Activated T-cell treated with anti-CD3 and anti-CD28 coated beads for 1 hour (primary cell): ENCODE data around the gene SMIM24.
"Not testable (repeated sequence)": the region's sequence is repeated elsewhere in the genome, so short reads cannot be mapped to it uniquely, and the experiment has no call there.

Experiments used
- DNase-seq: peaks from one replicate; pipeline ENCODE4 v3.0.0-alpha.2; 2020; ENCODE audit warnings: low read depth

The SMIM24 gene

DNA sequence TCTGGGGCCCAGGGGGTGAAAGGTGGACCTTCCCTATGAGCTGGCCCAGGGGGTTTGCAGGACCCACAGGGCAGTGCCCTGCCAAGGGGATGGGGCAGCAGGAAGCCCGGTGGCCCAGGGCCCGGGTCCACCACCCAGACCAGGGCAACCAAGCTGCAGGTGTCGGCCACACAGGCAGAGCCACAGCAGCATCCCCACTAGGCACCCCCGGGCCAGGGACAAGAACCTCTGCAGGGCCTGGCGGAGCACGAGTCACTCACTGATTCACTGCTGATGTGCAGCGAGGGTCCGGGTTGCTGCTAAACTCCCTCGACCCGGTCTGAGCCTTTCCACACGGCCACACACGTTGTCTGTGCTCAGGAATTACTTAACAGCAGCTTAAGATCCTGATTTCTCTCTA, 34.6 kb upstream of the SMIM24 start:
- no peak for DNase-seq

DNA sequence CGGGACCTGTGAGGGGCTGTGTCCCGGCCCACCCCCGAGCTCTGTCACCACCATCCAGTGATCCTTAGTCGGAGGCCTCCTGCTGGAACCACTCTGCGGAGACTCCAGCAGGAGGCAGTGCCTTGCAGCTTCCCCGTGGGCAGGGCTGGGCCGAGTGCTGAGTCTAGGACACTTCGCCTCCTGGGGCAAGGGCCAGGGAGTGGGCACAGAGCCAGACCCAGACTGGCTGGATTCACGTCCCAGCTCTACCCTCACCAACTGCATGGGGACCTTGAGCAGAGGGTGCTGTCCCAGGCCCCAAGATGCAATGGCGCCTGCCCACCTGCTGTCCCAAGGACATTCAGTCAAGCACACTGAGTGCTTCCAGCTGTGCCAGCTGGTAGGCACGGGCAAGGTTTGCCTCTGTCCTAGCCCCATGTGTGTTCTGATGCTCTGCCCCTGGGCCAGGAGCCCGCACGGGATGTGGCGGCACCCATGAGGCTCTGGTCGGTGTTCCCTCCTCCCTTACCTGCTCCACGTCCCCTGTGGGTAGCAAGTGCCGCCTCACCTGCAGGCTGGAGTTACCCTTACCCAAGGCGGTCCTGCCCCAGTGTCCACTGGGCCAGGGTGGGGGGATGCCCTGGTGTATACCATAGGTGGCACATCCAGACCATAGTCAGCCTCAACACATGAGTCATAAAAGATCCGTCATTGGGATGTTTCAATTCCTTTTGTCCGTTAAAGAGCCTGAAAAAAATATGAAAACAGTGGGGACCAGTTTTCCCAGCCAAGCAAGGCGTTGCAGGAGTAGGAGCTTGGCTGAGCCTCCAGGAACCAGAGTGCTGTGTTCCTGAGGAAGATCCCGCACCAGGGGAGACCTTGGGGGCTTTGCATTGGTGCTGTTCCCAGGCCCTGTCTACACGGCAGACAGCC, 33.2 kb upstream of the SMIM24 start:
- no peak for DNase-seq

DNA sequence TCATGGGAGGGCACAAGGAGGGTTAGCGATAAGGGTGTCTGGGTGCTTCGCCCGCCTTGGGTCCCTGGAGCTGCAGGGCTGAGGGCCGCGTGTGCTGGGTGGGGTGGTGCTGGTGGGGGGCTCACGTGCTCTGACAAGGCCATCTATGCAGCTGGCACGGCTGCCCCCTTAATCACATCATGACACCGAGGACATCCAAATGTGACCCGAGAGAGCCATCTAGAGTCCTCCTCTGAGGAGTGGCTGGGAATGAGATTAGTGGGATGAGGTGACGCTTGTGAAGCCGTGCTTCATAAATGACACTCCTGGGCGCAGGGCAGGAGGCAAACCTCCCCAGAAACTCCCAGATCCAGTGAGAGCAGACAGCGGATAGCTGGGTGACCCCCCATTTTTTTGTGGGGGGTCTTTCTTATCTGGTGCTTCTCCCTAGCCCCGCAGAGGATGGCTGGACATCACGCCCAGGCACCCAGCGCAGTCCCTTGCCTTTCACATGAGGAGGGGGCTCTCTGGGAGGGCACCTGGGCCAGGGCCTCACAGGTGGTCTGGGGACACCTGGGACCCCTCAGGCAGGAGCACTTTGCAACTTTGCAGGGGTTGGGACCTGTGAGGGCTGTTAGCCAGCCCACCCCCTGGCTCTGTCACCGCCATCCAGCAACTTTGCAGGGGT, 32.4 kb upstream of the SMIM24 start:
- no peak for DNase-seq

DNA sequence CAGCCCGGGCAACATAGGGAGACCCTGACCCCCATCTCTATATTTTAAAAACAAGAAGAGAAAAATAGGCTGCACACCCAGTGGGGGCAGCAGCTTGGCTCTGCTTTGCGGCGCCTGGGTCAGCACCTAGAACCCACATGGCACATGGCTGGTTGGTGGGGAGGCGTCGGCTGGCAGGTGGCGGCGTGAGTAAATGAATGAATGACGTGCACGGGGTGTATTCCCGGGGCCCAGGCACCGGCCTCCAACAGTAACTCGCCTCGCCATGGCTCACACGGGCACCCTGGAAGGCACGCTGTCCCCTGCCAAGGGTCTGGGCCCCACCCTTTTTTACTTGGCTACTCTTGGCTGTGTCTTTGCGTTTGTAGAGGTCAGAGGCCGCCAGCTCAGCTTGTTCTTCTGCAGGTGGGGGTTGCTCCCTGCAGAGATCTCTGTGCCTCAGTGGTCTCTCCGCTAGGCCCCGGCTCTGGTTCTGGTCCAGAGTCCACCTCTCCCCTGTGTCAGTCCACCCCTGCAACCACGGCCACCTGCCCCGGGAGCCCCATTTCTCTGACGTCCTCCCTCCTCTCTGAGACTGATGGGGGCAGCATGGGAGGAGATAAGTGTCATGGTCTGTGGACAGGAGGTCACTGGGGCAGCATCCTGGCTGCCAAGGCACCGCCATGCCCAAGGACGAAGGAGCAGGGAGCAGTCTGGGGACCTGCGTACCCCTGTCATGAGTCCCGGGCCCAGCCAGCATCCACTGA, 31.4 kb upstream of the SMIM24 start:
- DNase-seq, result no peak

DNA sequence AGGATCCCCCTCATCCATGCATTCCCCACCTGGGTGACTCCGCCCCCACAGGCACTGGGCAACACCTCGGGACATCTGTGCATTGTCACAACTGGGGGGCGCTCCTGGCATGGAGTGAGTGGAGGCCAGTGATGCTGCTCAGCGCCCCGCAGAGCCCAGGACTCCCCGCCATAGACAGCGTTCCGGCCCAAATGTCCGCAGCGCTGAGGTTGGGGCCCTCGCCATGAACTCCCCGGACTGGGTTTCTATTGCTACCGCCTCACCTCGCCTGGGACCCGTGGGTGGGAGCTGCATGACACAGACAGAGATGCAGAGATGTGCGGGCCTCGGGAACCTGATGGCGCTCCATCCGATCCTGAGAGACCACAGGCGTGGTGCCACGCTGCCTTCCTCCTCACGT, 30.4 kb upstream of the SMIM24 start:
- DNase-seq, result no peak

DNA sequence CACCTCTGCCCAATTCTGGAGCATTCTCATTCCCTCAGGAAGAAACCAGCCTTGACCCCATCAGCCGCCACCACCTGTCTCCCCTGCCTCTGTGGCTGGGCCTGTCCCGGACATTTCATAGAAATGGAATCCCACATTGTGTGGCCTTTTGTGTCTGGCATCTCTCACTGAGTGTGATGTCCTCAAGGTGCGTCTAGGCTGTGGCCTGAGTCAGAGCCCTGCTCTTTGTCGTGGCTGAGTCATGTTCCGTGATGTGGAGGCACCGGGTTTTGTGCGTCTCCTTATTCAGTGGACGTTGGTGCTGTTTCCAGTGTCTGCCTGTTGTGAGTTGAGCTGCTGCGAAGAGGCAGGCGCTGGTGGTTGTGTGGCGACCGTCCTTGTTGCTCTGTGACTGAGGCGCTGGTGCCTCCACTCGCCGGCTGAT, 29.3 kb upstream of the SMIM24 start:
- DNase-seq, result no peak

DNA sequence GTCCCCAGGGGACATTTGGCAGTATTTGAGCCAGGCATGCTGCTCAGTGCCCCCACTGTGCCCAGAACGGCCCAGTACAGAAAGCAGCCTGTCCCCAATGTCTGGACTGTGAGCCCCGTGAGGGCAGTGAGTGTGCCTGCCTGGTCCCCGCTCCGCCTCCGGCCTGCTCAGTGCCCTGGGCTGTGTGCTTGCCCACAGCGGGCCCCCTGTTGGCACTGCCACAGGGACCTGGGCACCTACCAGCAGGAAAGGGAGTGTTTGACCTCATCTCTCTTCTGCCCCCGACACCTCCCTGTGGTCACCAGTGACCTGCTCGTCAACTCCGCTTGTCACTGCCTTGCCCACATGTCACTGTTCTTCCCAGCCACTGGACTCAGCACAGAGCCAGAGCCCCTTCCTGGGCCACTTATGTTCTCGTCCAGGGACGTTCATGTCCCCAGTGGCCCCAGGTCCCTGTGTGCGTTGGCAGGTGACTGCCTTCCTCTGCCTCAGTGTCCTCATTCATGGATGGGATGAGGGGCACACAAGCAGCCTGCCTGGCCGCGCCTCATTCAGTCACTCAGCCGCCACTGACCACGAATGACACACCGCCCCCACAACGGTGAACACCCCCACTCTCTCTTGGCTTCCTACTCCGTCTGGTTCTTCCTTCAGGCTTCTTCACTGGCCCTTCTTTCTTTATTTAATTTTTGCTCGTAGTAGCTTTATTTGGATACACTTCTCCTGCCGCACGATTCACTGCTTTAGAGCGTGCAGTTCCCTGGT, 28.6 kb upstream of the SMIM24 start:
- no peak for DNase-seq

DNA sequence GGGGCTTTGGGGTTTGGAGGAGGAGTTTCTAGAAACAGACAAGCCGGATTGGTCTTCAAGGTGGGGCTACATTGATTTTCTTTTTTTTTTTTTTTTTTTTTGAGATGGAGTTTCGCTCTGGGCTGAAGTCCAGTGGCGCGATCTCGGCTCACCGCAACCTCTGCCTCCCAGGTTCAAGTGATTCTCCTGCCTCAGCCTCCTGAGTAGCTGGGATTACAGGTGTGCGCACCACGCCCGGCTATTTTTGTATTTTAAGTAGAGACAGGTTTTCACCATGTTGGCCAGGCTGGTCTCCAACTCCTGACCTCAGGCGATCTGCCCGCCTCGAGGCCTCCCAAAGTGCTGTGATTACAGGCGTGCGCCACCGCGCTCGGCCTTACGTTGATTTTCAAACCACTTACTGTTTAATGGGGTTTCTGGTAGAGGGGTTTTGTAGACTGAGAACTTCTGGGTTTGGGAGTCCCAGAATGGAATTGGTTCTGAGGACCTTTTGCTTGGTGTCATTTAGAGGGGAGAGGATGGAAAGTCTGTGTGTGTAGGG, 27.9 kb upstream of the SMIM24 start:
- not testable (repeated sequence) for DNase-seq

DNA sequence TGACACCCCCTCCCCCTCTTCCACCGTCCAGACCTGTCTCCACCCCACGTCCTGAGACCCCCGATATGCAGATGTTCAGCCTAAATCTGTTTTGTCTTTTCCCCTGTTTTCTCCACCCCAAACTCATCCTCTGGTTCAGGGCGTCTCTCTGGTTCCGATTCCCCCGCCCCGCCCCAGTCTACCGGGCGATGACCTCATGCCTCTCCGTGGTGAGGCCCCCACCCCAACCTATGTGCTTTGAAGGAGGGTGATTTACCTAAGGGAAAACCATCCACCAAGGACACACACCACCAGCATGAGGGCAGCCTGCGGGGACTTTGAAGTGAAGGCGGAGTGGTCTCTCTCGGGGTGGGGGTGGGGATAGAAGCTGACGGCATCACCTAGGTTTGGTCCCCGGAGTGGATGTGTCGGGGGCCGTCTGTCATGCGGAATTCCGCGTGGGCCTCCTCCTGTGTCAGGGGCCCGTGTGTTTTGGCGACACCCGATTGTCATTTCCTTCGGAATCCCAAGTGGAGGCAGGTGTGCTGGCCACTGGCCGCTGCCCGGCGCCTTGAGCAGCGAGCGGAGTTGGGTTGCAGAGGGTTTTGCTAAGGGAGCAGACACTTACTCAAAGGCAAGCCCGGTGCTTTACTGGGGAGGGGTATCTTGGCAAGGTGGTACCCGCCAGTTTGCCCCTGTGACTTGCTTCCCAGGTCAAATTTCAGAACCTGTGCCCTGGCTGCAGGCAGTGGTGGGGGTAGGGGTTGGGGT, 27.2 kb upstream of the SMIM24 start:
- DNase-seq, result peak; percentile 24

DNA sequence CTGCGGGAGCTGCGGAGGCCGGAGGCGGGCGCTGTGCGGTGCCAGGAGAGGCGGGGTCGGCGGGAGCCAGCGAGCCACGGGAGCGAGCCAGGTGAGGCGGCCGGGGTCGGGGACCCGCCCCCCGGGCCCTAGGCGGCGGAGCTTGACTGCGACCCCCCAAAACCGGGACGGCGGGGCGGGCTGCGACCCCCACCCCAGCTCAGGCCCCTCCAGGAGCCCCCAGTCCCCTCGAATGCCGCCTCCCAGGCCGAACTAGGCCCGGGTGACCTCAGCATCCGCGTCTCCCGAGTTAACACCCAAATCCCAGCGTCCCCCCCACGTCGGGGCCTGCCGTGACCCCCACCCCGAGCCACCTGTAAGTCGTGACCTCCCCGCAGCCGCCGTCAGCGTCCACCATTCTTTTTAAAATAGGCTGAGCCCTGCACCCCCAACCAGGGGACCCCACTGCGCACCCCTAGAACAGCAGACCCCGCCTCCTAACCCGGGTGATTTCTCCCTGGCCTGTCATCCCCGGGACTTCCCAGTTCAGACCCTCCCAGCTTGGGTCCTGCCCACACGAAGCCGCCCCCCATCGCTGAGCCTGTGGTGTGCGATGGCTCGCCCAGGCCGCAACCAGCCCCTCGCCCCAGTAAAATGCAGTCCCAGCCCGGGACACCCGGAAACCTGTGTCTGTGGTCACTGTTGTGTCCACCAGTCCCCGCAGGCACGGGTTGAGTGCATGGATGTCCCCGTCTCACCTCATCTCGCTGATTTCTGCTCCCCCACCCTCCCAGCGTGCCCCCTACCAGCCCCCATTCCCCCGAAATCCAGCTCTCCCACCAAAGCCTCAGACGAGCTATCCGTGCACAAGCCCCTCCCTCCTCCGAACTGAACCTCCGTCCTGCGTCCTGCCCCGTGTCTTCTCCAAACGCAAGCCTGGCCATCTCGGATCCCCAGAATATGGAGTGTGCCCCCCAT, 26.3 kb upstream of the SMIM24 start:
- no peak for DNase-seq

DNA sequence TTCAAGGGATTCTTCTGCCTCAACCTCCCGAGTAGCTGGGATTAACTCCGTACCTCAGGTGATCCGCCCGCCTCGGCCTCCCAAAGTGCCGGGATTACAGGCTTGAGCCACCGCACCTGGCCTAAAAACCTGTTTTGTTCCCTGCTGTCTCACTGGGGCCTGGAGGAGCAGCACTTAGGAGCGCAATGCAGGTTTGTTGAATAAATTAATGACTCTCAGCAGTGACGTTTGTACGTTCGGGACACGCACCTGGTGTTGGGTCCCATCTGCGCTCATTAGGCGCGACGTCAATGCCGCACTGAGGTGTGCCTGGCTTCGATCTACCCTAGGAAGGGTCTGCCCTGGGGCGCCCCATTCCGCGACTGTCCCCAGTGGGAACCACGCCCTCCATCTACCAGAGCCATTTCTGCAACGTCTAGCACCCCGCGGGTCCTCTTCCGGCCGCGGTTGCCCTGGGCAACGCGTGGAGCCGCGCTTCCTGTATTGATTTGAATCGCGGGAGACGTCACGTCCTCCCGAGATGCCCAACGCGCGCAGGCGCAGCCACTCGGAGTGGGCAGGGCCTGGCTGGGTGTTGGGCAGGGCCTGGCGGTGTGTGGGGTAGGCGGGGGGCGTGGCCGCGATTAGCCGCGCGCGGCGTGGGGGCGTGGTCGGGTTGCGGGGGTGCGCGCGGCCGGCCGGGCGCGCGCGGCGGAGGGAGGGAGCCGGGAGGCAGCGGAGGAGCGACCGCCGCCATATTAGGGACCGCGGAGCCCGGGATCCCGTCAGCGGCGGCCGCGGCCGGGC, 25.5 kb upstream of the SMIM24 start, which contains the start of gene FZR1:
TSS of gene FZR1 (plus strand) at position 714 of the 786 bp plus-strand sequence. CDS start 16,679 bp downstream, outside the sequence.
- DNase-seq, result peak; percentile 100

DNA sequence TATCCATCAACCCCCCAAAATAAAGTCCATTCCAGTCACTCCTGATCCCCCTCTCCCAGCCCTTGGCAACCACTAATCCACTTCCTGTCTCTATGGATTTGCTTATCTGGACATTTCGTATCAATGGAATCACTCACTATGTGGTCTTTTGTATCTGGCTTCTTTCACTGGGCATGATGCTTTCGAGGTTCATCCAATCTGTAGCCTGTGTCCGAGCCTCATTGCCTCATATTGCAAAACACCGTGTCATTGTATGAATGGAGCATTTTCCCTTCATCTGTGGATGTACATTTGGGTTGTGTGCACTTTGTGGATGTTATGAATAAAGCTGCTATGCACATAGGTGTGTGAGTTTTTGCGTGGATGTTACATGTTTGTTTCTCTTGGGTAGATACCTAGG, 24.4 kb upstream of the SMIM24 start:
- no peak for DNase-seq

DNA sequence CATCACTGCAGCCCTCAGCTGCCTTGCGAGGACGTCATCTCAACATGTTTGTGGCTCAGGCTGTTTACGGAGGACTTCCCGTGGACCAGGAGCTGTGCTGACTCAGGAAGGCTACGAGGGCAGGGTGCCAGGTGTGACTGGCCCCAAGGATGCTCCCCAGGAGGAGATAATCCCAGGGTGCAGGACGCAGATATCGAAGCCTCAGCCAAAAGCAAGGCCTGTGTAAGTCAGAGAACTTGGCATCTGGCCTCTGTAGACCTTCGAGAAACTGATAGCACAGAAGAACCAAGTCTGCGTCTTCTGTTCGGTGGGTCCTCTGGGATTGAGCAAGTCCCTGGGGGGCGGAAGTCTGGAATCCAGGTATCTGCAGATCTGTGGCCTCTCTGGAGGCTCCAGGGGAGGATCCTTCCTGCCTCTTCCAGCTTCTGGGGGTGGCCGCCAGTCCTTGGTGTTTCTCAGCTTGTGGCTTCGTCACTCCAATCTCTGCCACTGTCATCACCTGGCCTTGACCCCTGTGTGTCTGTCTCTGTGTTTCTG, 22.8 kb upstream of the SMIM24 start:
- DNase-seq, result no peak

DNA sequence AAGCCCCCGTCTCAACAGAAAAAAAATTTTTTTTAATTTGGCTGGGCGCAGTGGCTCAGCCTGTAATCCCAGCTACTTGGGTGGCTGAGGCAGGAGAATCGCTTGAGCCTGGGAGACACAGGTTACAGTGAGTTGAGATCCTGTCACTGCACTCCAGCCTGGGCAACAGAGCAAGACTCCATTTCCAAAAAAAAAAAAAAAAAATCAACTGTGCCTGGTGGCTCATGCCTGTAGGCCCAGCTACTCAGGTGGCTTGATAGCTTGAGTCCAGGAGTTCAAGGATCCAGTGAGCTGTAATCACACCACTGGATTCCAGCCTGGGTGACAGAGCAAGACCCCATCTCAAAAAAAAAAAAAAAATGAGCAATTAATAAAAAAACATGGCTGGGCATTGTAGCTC, 21.5 kb upstream of the SMIM24 start:
- DNase-seq, result no peak

DNA sequence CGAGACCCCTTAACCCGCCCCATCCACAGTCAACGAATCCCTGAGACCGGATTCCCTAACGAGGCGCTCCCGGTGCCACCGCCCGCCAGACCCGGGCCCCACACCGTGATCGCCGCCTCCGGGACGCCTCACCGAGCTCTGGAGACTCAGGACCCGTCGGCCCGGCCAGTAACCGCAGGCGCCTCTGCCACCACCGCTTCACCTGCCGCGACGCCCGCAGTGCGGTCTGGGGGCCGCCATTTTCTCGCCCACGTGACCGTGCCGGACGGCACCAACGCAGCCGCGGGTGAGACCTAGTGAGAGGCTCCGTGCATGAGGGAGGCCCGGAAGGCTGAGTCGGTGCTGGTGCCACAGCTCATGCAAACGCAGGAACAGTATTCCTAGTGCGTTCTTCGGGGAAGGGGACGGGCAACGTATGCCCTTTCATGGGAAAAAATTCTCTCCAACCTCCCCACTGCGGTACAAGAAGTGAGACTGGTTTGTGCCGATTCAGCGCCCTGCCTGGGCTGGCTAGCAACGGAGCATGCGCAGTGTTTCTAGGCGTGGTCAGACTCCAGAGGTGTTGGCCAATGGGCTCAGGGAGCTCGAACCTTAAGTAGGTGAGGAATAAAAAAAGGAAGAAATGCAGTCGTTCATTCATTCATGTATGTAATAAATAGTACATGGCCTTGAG, 20.2 kb upstream of the SMIM24 start, which contains the start of gene DOHH:
TSS of gene DOHH (minus strand) at position 246 of the 673 bp plus-strand sequence. CDS start 3,860 bp downstream, outside the sequence.
- peak; percentile 90 for DNase-seq

DNA sequence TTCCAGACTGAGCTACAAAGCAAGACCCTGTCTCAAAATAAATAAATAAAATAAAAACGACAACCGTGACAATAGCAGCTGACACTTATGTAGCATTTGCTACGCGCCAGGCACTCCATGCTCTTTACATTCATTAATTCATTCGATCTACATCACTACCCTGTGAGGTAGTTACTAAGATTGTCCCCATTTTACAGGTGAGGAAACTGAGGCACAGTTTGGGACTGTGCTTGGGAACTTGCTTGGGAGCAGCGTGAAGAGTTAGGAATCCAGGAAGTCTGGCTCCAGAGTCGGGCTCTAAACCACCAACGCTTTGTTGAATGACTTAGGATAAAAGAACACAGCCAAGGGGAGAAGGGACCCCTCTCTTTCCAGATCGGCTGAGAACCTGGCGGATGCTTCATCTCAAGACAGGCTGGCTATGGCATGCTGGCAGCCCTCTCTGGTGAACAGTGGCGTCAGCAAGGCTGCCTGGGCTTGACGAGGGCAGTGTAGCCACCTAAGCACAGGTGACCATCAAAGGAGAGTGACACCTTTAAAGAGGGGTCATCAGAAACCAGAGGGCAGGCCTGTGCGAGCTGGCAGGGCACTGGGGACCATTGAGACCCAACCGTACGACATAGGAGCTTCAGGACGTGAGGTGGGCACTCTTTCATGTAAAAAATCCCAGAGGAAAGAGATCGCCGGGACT, 19.6 kb upstream of the SMIM24 start:
- DNase-seq, result no peak
